Measurements from ENCODE around the gene LRRC37A3. TPM values are rescaled to one million over a fixed set of nuclear protein-coding genes. Genes with fewer than 3 reads are reported as not detected.

The LRRC37A3 gene
- total RNA-seq, 2 donors from 2014 or later, result 18.6 to 50.9 TPM

Other genes starting within 250 kb of the LRRC37A3 start
- gene GNA13, start 137.3 kb upstream of the LRRC37A3 start, total RNA-seq, result 100 to 1,000 TPM; 102 to 132 TPM
- 1 to 10 TPM; 1.7 to 4.2 TPM for gene RGS9, start 217.9 kb upstream of the LRRC37A3 start, total RNA-seq

Measured in T-helper 17 cell (primary cell).